ENCODE measurements around the gene CACNA1C.

DNA sequence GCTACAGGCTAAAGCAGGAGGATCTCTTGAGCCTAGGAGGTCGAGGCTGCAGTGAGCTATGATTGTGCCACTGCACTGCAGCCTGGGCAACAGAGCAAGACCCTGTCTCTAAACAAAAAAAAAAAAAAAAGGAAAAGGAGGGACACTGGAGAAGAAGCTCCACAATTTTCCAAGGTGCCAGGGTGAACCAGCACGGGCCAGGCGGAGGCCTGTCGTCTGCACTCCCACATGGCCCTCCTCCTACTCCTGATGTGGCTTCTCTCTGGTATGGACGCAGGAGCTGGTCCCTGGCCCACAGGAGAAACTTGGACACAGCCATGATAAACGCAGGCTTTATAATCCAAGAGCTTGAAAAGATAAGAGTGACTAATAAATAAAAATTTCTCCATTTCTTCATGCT, 341.2 kb downstream of the CACNA1C start:
- TF ChIP-seq, protein P1, sequence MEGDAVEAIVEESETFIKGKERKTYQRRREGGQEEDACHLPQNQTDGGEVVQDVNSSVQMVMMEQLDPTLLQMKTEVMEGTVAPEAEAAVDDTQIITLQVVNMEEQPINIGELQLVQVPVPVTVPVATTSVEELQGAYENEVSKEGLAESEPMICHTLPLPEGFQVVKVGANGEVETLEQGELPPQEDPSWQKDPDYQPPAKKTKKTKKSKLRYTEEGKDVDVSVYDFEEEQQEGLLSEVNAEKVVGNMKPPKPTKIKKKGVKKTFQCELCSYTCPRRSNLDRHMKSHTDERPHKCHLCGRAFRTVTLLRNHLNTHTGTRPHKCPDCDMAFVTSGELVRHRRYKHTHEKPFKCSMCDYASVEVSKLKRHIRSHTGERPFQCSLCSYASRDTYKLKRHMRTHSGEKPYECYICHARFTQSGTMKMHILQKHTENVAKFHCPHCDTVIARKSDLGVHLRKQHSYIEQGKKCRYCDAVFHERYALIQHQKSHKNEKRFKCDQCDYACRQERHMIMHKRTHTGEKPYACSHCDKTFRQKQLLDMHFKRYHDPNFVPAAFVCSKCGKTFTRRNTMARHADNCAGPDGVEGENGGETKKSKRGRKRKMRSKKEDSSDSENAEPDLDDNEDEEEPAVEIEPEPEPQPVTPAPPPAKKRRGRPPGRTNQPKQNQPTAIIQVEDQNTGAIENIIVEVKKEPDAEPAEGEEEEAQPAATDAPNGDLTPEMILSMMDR (IDR thresholded peaks at IDR 0.05), result no peak
- no peak for TF ChIP-seq EZH2 (IDR thresholded peaks at IDR 0.05; ENCODE audit: borderline replicate concordance, insufficient read depth, low read depth, low read length, poor library complexity, severe bottlenecking)

Data from B cell (primary cell).